HG03159 (cell line): ENCODE results near the gene HS3ST3A1.

Source experiments
- ATAC-seq: cut with Tn5 transposase; IDR thresholded peaks from one replicate; pipeline ENCODE4 v1.9.1; 2021; ENCODE audit warnings: mild to moderate bottlenecking, moderate library complexity; ENCODE audit not compliant: unreplicated experiment

The HS3ST3A1 gene

GRCh38 chr17:13541032-13541480, 60.7 kb downstream of the HS3ST3A1 start:
- ATAC-seq, result no peak

- ATAC-seq, result no peak
Measured at GRCh38 chr17:13540546-13540945, 61.2 kb downstream of the HS3ST3A1 start.

- no peak for ATAC-seq
Measured at GRCh38 chr17:13539421-13539820, 62.3 kb downstream of the HS3ST3A1 start.

GRCh38 chr17:13538841-13539411, 62.8 kb downstream of the HS3ST3A1 start:
- ATAC-seq, result no peak

GRCh38 chr17:13537871-13538643, 63.7 kb downstream of the HS3ST3A1 start:
- ATAC-seq, result no peak

GRCh38 chr17:13537167-13537731, 64.5 kb downstream of the HS3ST3A1 start:
- ATAC-seq, result no peak

GRCh38 chr17:13534946-13535345, 66.8 kb downstream of the HS3ST3A1 start:
- no peak for ATAC-seq

GRCh38 chr17:13531721-13532120, 70.0 kb downstream of the HS3ST3A1 start:
- no peak for ATAC-seq

- ATAC-seq, result no peak
Measured at GRCh38 chr17:13525876-13526275, 75.9 kb downstream of the HS3ST3A1 start.

- no peak for ATAC-seq
Measured at GRCh38 chr17:13523164-13523563, 78.6 kb downstream of the HS3ST3A1 start.

- ATAC-seq, result no peak
Measured at GRCh38 chr17:13522749-13523148, 79.0 kb downstream of the HS3ST3A1 start.

GRCh38 chr17:13521784-13522183, 79.9 kb downstream of the HS3ST3A1 start:
- ATAC-seq, result no peak

GRCh38 chr17:13520899-13521572, 80.7 kb downstream of the HS3ST3A1 start:
- ATAC-seq, result no peak

- no peak for ATAC-seq
Measured at GRCh38 chr17:13518261-13519000, 83.3 kb downstream of the HS3ST3A1 start.

GRCh38 chr17:13513039-13513405, 88.7 kb downstream of the HS3ST3A1 start:
- ATAC-seq, result no peak

GRCh38 chr17:13510062-13510461, 91.7 kb downstream of the HS3ST3A1 start:
- ATAC-seq, result no peak

- no peak for ATAC-seq
Measured at GRCh38 chr17:13509527-13509926, 92.2 kb downstream of the HS3ST3A1 start.

- no peak for ATAC-seq
Measured at GRCh38 chr17:13508896-13509295, 92.8 kb downstream of the HS3ST3A1 start.

GRCh38 chr17:13503526-13503925, 98.2 kb downstream of the HS3ST3A1 start:
- no peak for ATAC-seq

GRCh38 chr17:13502263-13502662, 99.5 kb downstream of the HS3ST3A1 start:
- ATAC-seq, result no peak

- no peak for ATAC-seq
Measured at GRCh38 chr17:13500947-13501346, 100.8 kb downstream of the HS3ST3A1 start.
